HFFc6 (cell line): ENCODE results near the gene SLC10A7. TPM values are rescaled to one million over a fixed set of nuclear protein-coding genes. Genes with fewer than 3 reads are reported as not detected.

Experiments used
- DNase-seq: peaks from one replicate; pipeline ENCODE4 v3.0.0-alpha.2; 2018
- H3K27ac Mint-ChIP-seq: 2 replicates; pipeline ENCODE4 v1.8.0; 2020; ENCODE audit warnings: mild to moderate bottlenecking, mixed read lengths
- H3K27me3 Mint-ChIP-seq: 2 replicates; pipeline ENCODE4 v1.8.0; 2021; ENCODE audit warnings: mild to moderate bottlenecking, moderate library complexity, mixed read lengths; ENCODE audit not compliant: insufficient read depth
- H3K36me3 Mint-ChIP-seq: 2 replicates; pipeline ENCODE4 v1.8.0; 2021; ENCODE audit warnings: low read depth, mixed read lengths
- H3K4me1 Mint-ChIP-seq: 2 replicates; pipeline ENCODE4 v1.8.0; 2020; ENCODE audit warnings: low read depth, mixed read lengths
- H3K4me3 Mint-ChIP-seq: 2 replicates; pipeline ENCODE4 v1.8.0; 2020; ENCODE audit warnings: mild to moderate bottlenecking, moderate library complexity, mixed read lengths
- H3K9me3 Mint-ChIP-seq: 2 replicates; pipeline ENCODE4 v1.8.0; 2020; ENCODE audit warnings: mild to moderate bottlenecking, mixed read lengths
- total RNA-seq, 6 experiments: library from RNA; stranded (reverse); fragmentation: NEBNext Ultra II Directional; extraction: Animal tissue kit (Norgen Biotek cat#: 25700); gene quantifications; 2 replicates in 1 of 6; 3 replicates in 5 of 6; pipeline ENCODE4 v1.2.3, GENCODE V29; 2021
- TF ChIP-seq, protein P1 (sequence below): fragments of 200-600 bp; sonication (generic); IDR thresholded peaks from 2 replicates; pipeline ENCODE4 v1.5.0; 2021; ENCODE audit warnings: antibody characterized with exemption, mild to moderate bottlenecking

Gene SLC10A7
- total RNA-seq, 6 experiments from 2014 or later = 8.8 to 13.2 (median 10.7) TPM

DNA sequence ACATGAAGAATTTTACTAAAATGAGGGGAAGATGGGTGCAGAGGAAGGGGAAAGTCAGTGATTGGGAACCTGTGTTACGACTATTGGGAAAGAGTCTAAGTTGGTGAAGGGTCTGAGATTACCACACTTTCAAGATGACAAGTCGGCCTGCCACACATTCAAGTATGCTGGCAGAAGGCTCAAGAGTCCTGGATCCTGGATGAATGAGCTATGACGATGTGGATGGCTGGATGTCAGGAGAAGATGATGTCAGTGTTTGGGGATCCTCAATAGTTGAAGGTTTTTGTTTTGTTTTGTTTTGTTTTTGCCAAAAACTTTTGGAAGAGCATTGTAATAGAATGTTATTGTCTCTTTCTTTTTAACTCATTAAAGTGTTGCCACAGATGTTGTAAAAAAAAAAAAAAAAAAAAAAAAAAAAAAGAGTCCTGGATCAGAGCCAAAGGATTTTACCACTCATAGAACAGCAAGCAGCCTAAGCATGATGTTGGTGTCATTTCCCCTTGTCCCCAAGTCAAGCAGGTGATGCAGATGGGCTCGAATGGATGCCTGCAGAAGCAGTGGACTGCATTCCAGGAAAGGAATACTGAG lies 186.8 kb downstream of the SLC10A7 start:
- no peak for DNase-seq
- H3K27me3 Mint-ChIP-seq = no peaks in the 10 kb centered on the region
- TF ChIP-seq, protein P1, sequence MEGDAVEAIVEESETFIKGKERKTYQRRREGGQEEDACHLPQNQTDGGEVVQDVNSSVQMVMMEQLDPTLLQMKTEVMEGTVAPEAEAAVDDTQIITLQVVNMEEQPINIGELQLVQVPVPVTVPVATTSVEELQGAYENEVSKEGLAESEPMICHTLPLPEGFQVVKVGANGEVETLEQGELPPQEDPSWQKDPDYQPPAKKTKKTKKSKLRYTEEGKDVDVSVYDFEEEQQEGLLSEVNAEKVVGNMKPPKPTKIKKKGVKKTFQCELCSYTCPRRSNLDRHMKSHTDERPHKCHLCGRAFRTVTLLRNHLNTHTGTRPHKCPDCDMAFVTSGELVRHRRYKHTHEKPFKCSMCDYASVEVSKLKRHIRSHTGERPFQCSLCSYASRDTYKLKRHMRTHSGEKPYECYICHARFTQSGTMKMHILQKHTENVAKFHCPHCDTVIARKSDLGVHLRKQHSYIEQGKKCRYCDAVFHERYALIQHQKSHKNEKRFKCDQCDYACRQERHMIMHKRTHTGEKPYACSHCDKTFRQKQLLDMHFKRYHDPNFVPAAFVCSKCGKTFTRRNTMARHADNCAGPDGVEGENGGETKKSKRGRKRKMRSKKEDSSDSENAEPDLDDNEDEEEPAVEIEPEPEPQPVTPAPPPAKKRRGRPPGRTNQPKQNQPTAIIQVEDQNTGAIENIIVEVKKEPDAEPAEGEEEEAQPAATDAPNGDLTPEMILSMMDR = no peak

DNA sequence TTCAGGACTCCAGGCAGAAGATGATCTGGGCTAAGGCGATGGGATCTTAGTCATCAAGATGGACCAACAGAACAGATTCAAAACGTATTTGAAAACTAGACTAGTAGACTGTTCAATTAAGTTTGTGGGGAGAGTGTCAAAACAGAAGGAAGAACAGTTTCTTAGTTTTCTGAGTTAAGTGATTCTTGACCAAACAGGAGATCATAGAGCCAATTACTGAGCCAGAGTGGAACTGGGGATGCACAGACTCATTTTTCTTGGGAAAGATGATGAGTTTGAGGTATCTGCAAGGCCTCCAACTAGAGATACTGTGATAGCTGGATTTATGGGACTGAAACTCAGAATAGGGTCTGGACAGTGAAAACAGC lies 187.9 kb downstream of the SLC10A7 start:
- Mint-ChIP-seq H3K4me3 (no peak overlapping the region), H3K36me3 (no peaks in the 10 kb centered on the region), H3K4me1 (peaks cover 6% of the 10 kb centered on the region), H3K9me3 (no peaks in the 10 kb centered on the region), H3K27me3 (no peaks in the 10 kb centered on the region), H3K27ac (no peak overlapping the region)
- TF ChIP-seq, protein P1 = no peak
- DNase-seq = no peak

More for the DNA sequence above, 186.8 kb downstream of the SLC10A7 start:
- Mint-ChIP-seq H3K27ac (no peak overlapping the region), H3K36me3 (no peaks in the 10 kb centered on the region), H3K4me3 (no peak overlapping the region), H3K9me3 (no peaks in the 10 kb centered on the region), H3K4me1 (peaks cover 7% of the 10 kb centered on the region)

DNA sequence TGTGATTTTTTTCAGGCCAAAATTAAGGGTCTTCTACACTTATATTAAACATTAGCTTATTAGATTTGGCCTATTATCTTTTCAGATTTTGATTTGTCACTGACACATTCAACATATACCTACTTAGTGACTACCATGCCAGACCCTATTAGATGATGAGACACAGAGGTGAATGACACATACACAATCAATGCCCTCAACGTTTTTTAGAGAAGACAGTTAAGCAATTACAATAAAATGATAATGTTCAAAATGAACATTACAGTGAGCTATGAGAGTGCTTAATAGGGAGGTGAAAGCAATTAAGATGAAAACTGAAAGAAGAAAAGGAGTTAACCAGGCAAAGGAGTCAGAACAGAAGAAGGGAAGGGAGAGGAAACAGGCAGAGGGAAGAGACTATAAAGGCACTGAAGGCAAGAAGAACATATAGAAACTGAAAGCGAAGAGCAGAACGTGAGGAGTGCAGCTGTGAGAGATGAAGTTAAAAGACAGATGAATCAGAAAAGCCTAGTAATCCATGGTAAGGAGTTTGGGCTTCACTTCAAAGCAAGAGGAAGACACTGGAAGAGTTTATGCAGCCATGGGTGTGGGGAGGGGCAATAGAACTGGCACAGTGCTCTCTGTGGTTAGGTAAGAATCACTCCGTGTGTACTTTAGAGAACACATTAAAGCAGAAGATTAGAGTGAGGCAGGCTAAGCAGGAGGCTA lies 188.4 kb downstream of the SLC10A7 start:
- Mint-ChIP-seq H3K27ac (no peak overlapping the region), H3K36me3 (no peaks in the 10 kb centered on the region), H3K27me3 (no peaks in the 10 kb centered on the region), H3K9me3 (no peaks in the 10 kb centered on the region), H3K4me3 (no peak overlapping the region), H3K4me1 (peaks cover under 1% of the 10 kb centered on the region)
- TF ChIP-seq, protein P1 = no peak
- peak; percentile 71 for DNase-seq

DNA sequence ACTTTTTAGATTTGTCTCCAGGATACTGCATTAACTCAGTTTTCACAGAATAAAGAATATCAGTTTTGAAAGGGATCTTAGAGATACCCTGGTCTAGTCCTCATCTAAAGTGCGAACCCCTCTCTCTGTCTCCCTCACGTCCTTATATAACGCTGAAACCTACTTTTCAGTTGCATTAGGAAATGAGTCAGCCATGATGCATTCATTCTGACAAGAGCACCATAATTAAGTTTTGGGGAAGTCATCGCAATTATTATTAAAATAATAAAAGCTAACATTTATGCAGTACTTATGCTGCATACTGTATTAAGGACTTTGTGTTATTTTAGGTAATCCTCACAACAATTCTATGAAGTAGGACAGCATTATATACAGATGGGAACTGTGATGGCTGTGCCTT lies 191.3 kb downstream of the SLC10A7 start:
- H3K4me3 Mint-ChIP-seq = peak overlapping the region; percentile 49; the same call in 1 of the 2 replicates
- peak; percentile 43 for DNase-seq
- no peaks in the 10 kb centered on the region for H3K36me3 Mint-ChIP-seq
- TF ChIP-seq, protein P1 = no peak
- peak overlapping the region; percentile 94 for H3K27ac Mint-ChIP-seq
- no peaks in the 10 kb centered on the region for H3K27me3 Mint-ChIP-seq
- H3K9me3 Mint-ChIP-seq = no peaks in the 10 kb centered on the region
- no peaks in the 10 kb centered on the region; the same call in 1 of the 2 replicates for H3K4me1 Mint-ChIP-seq

DNA sequence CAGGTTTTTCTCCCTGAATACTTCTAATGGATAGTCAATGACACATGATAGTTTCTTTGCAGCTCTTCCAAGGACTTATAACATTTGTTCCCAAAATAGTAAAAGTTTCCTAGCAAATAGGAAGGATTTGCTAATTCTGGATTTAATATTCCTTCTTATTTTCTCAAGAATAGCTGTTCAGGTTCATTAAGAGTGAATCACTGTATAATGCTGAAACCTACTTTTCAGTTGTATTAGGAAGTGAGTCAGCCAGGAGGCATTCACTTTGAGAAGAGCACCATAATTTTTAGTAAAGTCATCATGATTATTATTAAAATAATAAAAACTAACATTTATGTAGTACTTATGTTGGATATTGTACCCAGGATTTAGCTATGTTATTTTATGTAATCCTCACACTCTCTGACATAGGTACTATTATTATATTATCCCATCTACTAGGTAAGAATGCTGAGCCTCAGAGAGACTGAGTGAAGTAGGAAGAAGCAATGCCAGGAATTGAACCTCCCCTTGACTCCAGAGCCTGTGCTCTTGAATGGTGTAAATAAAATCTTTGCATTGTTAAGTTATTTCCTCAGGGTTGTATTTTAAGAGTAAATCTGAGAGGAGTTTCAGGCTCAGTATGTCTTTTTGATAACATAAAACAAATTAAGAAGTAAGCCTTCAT lies 192.6 kb downstream of the SLC10A7 start:
- Mint-ChIP-seq H3K27ac (peak overlapping the region; percentile 94), H3K27me3 (no peaks in the 10 kb centered on the region), H3K36me3 (peaks cover 5% of the 10 kb centered on the region; the same call in 1 of the 2 replicates), H3K4me1 (no peaks in the 10 kb centered on the region), H3K4me3 (peak overlapping the region; percentile 56; the same call in 1 of the 2 replicates), H3K9me3 (no peaks in the 10 kb centered on the region)
- TF ChIP-seq, protein P1 = no peak
- DNase-seq = peak; percentile 70
